Progenitor cell of endocrine pancreas (in vitro differentiated cells): ENCODE measurements around the gene EVPL. TPM values are rescaled to one million over a fixed set of nuclear protein-coding genes. Genes with fewer than 3 reads are reported as not detected.

ENCODE experiments used
- DNase-seq: peaks from one replicate; pipeline ENCODE4 v3.0.0; 2021; ENCODE audit warnings: low spot score; ENCODE audit not compliant: unreplicated experiment
- H3K27ac Mint-ChIP-seq: 2 replicates; pipeline ENCODE4 v1.8.0; 2021; ENCODE audit warnings: mild to moderate bottlenecking, moderate library complexity, mixed read lengths
- H3K27me3 Mint-ChIP-seq: 2 replicates; pipeline ENCODE4 v1.8.0; 2021; ENCODE audit warnings: mixed read lengths
- H3K36me3 Mint-ChIP-seq: 2 replicates; pipeline ENCODE4 v1.8.0; 2022; ENCODE audit warnings: mixed read lengths; ENCODE audit not compliant: insufficient read depth
- H3K4me1 Mint-ChIP-seq: 2 replicates; pipeline ENCODE4 v1.8.0; 2021; ENCODE audit warnings: low read depth, mixed read lengths
- H3K4me3 Mint-ChIP-seq: 2 replicates; pipeline ENCODE4 v1.8.0; 2021; ENCODE audit warnings: low read depth, mild to moderate bottlenecking, moderate library complexity, mixed read lengths
- H3K9me3 Mint-ChIP-seq: 2 replicates; pipeline ENCODE4 v1.8.0; 2021; ENCODE audit warnings: low read depth, mixed read lengths
- CTCF ChIP-seq: fragments of 200-600 bp; sonication (generic); IDR thresholded peaks from one replicate; pipeline ENCODE4 v1.5.0; 2021; ENCODE audit warnings: antibody characterized with exemption, mild to moderate bottlenecking; ENCODE audit not compliant: unreplicated experiment
- total RNA-seq: library from RNA; stranded (reverse); gene quantifications from 2 replicates; pipeline ENCODE4 v1.2.1, GENCODE V29; 2021

The EVPL gene
- total RNA-seq, 1 donor from 2014 or later = 0.05 TPM

- H3K4me3 Mint-ChIP-seq = peak overlapping the region; percentile 15
Measured at GRCh38 chr17:75959051-75959838, 67.9 kb downstream of the EVPL start.

More at GRCh38 chr17:75959051-75959838, 67.9 kb downstream of the EVPL start:
- no peaks in the 10 kb centered on the region for H3K27me3 Mint-ChIP-seq
- H3K4me1 Mint-ChIP-seq = peaks cover 38% of the 10 kb centered on the region
- DNase-seq = no peak
- no peak for TF ChIP-seq CTCF
- H3K9me3 Mint-ChIP-seq = no peaks in the 10 kb centered on the region
- peak overlapping the region; percentile 95 for H3K27ac Mint-ChIP-seq
- H3K36me3 Mint-ChIP-seq = peaks cover 19% of the 10 kb centered on the region

Other genes starting within 250 kb of the EVPL start
- gene UNK, start 242.5 kb downstream of the EVPL start, total RNA-seq = 70.0 and 72.8 TPM in 2 replicates
- 2.7 and 3.1 TPM in 2 replicates for gene UNC13D, start 182.9 kb downstream of the EVPL start, total RNA-seq
- 47.9 and 57.7 TPM in 2 replicates for gene WBP2, start 172.0 kb downstream of the EVPL start, total RNA-seq
- 0.42 and 1.0 TPM in 2 replicates for gene TRIM47, start 148.7 kb downstream of the EVPL start, total RNA-seq
- 13.9 and 17.1 TPM in 2 replicates for gene TRIM65, start 130.4 kb downstream of the EVPL start, total RNA-seq
- gene MRPL38, start 122.4 kb downstream of the EVPL start, total RNA-seq = 82.7 and 94.0 TPM in 2 replicates
- gene FBF1, start 86.3 kb downstream of the EVPL start, total RNA-seq = 24.8 and 29.9 TPM in 2 replicates
- gene ACOX1, start 48.1 kb downstream of the EVPL start, total RNA-seq = 54.6 and 54.7 TPM in 2 replicates
- gene TEN1, start 48.1 kb downstream of the EVPL start, total RNA-seq = 19.8 and 23.9 TPM in 2 replicates
- 17.0 and 21.6 TPM in 2 replicates for gene CDK3, start 26.5 kb downstream of the EVPL start, total RNA-seq
- gene SRP68, start 45.2 kb upstream of the EVPL start, total RNA-seq = 74.9 and 79.4 TPM in 2 replicates
- 1.0 and 1.1 TPM in 2 replicates for gene GALR2, start 47.5 kb upstream of the EVPL start, total RNA-seq
- gene ZACN, start 51.9 kb upstream of the EVPL start, total RNA-seq = 0.36 and 0.96 TPM in 2 replicates
- gene EXOC7, start 76.5 kb upstream of the EVPL start, total RNA-seq = 354 and 364 TPM in 2 replicates
- 18.6 and 19.0 TPM in 2 replicates for gene FOXJ1, start 113.9 kb upstream of the EVPL start, total RNA-seq
- 43.5 and 45.9 TPM in 2 replicates for gene RNF157, start 213.2 kb upstream of the EVPL start, total RNA-seq
- 31.2 and 36.3 TPM in 2 replicates for gene UBALD2, start 238.0 kb upstream of the EVPL start, total RNA-seq